GM18502 (cell line): ENCODE data around the gene IREB2.
"Not testable (repeated sequence)": the region's sequence is repeated elsewhere in the genome, so short reads cannot be mapped to it uniquely, and the experiment has no call there.

Source experiments
- ATAC-seq: cut with Tn5 transposase; IDR thresholded peaks from one replicate; pipeline ENCODE4 v1.9.1; 2021; ENCODE audit warnings: mild to moderate bottlenecking; ENCODE audit not compliant: unreplicated experiment, poor library complexity

The IREB2 gene

DNA sequence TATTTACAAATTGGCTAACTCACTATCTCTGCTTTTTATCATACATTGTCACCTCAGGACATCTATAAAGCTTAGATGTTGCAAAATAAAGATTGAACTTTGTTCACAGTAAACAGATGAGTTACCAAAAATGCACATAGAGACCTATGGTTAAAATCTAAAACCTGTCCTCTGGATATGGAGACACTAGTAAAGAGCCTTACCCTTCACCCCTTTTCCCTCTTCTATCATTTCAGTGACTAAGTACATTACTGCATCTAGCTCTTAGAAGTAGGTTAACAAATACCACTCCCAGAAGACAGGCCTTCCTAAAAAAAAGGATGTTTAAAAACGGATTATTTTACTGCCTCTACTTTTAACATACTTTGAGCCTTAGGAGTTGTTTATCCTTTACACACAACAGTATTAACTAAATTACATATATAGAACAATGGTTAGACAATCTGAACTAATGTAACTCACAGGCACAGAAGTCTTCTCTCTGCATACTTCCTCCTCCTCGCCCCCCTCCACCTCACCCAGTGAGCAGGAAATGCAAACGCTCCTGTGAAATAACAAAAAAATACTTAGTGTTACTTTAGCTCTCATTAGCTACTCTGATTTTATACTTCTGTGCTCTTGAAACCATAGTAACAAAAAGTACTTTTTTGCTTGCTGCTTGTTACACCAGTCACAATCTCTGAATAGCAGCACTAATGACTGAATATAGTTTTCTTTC is 23.3 kb downstream of the IREB2 start:
- ATAC-seq = no peak

DNA sequence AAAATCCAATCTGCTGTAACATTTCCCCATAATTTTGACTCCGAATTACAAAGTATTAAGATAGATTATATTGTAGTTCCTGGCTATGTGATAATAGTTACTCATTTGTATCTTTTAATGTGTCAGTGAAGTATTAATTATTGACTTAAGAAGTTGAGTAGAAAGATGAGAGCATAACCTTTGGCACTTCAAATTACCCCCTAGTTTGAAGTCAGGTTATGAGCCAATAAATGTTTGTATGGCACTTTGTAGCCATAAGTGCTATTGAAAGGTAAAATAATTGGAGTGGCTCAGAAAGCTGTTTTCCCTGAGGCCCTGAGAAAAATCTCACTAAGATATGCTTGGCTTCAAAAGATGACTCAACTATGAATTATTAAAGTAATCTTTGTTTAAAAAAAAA is 31.0 kb downstream of the IREB2 start:
- no peak for ATAC-seq

DNA sequence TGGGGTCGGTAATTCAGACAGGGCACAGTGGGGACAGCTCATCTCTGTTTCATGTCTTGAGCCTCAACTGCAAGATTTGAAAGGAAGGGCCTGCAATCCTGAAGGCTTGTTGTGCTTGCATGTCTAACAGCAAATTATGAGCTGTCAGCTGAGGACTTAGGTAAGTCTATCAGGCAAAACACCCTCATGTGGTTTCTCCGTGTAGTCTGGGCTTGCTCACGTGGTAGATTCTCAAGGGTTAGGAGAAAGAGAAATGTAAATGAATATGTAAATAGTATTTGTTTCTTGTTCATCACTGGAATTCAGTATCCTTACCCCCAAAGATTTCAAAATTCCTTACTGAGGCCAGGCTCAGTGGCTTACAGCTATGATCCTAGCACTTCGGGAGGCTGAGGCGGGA is 39.3 kb downstream of the IREB2 start:
- no peak for ATAC-seq

DNA sequence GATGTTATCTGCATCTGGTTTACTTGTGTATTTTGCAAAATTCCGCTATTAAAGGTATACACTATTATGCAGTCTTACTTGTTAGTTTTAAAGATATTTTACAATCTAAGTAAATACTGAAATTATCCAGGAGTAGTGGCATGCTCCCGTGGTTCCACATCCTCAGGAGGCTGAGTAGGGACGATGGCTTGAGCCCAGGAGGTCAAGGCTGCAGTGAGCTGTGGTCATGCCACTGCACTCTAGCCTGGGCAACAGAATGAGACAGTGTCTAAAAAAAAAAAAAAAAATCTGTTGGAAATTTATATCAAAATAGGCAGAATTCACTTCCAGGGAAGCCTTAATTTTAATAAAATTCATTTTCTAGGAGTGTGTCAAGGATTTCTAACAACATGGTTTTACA is 41.6 kb downstream of the IREB2 start:
- no peak for ATAC-seq

DNA sequence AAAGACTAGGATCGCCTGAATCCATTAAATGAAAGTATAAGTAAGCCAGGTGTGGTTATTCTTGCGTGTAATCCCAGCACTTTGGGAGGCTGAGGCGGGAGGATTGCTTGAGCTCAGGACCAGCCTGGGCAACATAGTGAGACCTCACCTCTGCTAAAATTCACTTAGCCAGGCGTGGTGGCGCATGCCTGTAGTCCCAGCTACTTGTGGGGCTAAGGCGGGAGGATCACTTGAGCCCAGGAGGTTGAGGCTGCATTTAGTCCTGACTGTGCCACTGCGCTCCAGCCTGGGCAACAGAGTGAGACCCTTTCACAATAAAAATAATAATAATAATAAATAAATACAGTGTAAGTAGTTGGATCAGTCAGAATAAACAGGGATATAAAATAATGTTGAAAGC is 43.9 kb downstream of the IREB2 start:
- no peak for ATAC-seq

- no peak for ATAC-seq
Observed at GRCh38 chr15:78492872-78493271, 54.9 kb downstream of the IREB2 start.

DNA sequence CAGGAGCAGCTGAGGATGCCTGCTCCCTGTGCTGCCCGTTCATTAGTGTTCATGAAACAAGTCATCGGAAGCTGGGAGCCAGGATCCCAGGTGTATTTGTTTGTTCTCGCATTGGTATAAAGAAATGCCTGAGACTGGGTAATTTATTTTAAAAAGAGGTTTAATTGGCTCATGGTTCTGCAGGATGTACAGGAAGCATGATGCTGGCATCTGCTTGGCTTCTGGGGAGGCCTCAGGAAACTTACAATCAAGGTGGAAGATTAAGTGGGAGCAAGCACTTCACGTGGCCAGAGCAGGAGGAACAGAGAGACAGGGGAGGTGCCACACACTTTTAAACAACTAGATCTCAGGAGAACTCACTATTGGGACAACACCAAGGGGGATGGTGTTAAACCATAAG is 63.8 kb downstream of the IREB2 start:
- ATAC-seq = no peak

GRCh38 chr15:78502641-78503040 is 64.6 kb downstream of the IREB2 start:
- no peak for ATAC-seq

- peak; percentile 92 for ATAC-seq
Observed at GRCh38 chr15:78506971-78507830, 69.2 kb downstream of the IREB2 start, which contains the start of gene HYKK. Gene HYKK, plus strand, starts transcription at chr15:78507577. Its CDS starts 5,512 bp downstream, at chr15:78513089.

GRCh38 chr15:78507831-78508160 is 69.8 kb downstream of the IREB2 start:
- peak; percentile 19 for ATAC-seq

DNA sequence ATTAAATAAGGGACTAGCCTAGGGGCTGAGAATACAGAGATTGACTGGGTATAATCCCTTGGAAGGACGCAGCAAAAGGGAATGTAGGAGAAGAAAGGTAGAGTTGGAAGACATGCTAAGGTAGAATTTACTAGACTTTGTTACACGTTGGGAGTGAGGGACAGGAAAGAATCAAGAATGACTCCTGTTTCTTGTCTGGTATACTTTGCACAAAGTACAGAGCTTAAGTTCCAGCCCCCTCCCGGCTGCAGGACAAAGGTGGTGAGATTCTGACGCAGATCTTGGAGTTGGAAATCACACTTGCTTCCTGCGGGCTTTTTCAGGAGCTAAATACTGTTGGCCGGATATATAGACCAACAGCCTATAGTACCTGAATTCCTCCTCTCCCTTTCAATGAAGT is 70.3 kb downstream of the IREB2 start:
- no peak for ATAC-seq

GRCh38 chr15:78509726-78510312 is 71.8 kb downstream of the IREB2 start:
- ATAC-seq = no peak

GRCh38 chr15:78520035-78520434 is 82.0 kb downstream of the IREB2 start:
- not testable (repeated sequence) for ATAC-seq

DNA sequence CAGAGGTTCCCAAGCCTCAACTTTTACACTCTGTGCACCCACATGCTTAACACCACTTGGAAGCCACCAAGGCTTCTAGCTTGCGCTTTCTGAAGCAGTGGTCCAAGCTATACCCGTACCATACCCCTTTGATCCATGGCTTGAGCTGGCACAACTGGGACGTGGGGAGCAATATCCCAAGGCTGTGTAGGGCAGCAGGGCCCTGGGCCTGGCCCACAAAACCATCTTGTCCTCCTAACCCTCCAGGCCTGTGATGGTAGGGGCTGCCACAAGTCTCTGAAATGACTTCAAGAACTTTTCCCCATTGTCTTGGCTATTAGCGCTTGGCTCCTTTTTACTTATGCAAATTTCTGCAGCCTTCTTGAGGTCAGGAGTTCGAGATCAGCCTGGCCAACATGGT is 86.2 kb downstream of the IREB2 start:
- no peak for ATAC-seq

DNA sequence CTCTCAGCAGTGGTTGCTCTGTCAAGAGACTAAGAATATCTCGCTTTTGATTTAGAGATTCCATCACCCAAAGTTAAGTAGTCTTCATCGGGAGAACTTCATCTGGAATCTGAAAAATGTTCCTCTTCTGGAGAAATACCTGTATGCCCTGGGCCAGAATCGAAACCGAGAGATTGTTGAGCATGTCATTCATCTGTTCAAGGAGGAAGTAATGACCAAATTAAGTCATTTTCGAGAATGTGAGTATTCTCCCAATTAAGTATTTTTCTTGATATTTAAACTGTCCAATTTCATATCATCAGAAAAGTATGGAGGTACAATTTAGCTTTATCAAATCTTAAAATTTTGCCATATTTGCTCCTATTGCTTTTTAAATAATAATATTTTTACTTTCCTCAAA is 89.3 kb downstream of the IREB2 start:
- no peak for ATAC-seq

DNA sequence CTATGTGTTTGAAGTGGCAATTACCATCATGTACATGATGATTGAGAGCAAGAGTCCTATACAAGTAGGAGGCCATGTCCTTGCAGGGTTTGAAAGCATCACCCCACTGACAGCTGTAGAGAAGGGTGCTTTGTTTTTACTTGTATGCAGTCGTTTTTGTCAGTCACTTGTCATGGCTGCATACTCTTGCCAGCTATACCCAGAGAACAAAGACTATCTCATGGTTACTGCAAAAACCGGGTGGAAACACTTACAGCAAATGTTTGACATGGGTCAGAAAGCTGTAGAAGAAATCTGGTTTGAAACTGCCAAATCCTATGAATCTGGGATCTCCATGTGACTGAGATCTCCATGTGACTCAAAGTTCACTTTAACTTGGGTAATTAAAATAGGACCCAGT is 95.3 kb downstream of the IREB2 start:
- ATAC-seq = no peak

DNA sequence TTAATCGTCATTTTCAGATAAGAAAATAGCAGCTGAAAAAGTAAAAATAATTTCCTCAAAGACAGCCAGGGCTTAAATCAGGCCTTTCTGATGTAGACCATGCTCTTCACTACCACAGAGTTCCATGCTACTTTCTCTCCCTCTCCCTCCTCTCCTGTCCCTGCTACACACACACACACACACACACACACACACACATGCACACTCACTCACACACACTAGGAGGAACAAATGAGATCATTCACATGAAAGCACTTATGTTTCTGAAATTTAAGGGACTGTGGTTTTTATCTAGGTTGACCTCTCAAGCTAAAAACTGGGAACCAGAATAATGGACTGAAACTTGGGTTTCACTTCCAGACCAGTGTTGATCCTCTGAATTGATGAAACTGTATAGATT is 98.1 kb downstream of the IREB2 start:
- no peak for ATAC-seq

DNA sequence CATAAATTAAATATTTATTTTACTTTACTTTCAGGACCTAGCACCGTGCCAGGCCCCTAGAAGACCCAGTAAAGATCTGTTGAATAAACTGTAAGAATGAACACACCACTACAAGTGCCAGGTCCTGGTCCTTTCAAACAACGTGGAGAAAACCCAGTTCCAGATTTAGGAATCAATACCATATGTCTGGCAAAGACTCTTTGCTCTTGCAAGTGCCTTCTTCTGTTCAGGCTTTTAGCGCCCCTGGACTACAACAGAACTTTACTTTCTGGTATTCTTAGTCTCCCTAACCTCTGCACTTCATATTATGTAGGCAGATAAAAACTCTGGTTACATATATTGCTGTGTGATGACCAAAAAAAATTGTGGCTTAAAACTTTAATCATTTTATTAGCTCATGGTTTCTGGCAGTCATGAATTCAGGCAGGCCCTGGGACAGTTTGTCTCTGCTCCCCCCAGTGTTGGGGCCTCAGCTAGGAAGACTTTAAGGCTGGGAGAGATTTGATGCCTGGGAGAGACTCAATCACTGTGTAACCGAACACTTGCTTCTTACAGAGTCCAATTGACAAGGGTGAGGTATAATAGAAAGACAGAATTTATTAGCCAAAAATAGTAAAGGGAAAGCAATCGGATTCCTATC is 99.4 kb downstream of the IREB2 start:
- ATAC-seq = no peak

GRCh38 chr15:78538358-78538757 is 100.3 kb downstream of the IREB2 start:
- ATAC-seq = no peak

DNA sequence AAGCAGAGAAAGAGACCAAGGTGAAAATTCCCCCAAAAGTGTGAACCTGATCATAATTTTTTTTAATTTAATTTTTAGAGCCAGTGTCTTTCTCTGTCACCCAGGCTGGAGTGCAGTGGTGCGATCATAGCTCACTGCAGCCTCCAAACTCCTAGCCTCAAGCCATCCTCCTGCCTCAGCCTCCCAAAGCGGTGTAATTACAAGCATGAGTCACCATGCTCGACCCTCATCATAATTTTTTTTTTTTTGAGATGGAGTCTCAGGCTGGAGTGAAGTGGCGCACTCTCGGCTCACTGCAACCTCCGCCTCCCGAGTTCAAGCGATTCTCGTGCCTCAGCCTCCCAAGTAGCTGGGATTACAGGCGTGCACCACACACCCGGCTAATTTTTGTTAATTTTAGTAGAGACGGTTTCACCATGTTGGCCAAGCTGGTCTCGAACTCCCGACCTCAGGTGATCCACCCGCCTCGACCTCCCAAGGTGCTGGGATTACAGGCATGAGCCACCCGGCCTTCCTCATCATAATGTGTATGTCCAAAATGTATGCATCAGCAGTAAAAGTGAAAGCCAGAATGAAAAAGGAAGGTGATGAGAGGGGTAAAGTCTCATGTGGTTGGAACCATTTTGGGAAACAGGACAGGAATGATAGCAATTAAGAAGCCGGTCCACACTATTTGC is 101.6 kb downstream of the IREB2 start:
- ATAC-seq = not testable (repeated sequence)
